Thyroid gland (tissue), 4 donors: Measurements from ENCODE around the gene TAF10.

Source experiments
- CTCF ChIP-seq, 6 experiments: fragments of 200-600 bp in 3 of 6; fragments of 450-650 bp in 3 of 6; sonication (generic) in 3 of 6; IDR thresholded peaks; one replicate each; pipeline ENCODE4 v1.5.1; 2016 to 2019; ENCODE audit warnings: antibody characterized with exemption in 6 of 6, mild to moderate bottlenecking in 2 of 6, inconsistent platforms in 1 of 6, moderate library complexity in 1 of 6
- POLR2A ChIP-seq, 2 donors: fragments of 450-650 bp; IDR thresholded peaks; one replicate each; pipeline ENCODE4 v1.6.1; 2017; ENCODE audit warnings: antibody characterized with exemption in 2 of 2, mild to moderate bottlenecking in 2 of 2, moderate library complexity in 1 of 2

DNA sequence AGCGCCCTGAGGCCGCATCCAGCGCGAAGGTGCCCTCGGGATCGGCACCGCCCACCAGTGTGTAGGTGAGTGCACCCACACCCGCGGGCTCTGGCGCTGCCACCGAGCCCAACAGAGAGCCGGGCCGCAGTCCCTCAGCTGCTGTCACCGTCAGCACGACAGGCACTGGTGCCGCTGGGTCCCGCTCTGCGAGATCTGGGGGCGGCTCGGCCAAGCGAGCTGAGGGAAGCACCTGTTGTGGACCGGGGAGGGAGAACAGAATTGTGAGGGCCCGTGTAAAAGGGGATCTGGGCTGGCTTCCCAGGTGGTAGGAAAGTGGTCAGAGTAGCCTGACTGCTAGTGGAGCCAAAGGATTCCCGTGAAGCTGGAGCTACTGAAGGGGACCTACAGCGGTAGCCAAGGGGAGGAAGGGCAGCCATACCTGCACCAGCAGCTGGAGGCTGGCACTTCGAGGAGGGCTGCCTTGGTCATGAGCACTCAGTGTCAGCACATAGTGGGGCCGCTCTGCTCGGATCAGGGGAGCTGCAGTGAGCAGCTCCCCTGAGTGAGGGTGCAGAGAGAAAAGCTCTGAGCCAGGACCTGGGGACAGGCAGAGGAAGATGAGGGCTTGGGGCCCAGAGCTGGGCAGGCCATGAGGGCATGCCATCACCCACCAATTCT, 18.7 kb upstream of the TAF10 start:
- TF ChIP-seq CTCF (IDR thresholded peaks at IDR 0.05) (no peak), POLR2A (IDR thresholded peaks at IDR 0.05) (no peak)
